Measurements from ENCODE around the gene THSD4.
A peak's percentile ranks its signal among the peaks of the same experiment; 100 is the strongest.
"Not testable (repeated sequence)": the region's sequence is repeated elsewhere in the genome, so short reads cannot be mapped to it uniquely, and the experiment has no call there.

The THSD4 gene

DNA sequence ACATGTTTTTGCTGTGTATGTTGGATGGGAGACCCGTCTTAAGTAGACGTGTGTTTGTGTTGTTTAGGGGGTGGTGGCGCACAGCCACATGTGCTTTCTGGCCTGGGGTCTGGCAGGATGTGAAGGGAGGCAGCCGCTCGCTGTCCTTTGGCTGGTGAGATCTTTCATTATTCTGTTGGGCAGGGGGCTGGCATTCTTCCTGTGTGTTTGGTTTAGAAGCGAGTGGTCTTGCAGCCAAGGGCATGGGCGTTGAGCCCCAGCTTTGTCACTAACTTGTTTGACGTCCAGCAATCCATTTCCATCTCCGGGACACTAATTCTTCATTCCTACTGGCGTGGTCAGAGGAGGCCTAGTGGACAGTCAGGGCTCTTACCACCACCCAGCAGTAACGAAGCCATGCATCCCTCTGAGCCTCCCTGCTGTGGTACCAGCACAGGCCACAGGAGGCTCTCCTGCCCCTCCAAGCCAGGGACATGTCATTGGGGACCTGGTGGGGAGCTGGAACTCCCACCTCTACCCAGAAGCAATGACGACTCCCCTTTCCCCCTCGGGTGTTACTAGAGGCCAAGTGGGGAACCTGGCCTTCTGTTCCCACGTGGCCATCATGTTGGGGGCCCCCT lies 10.7 kb downstream of the THSD4 start:
- H3K27ac ChIP-seq (ENCODE audit: low read depth, low read length): peak overlapping the region; percentile 28
- H3K36me3 ChIP-seq (ENCODE audit: insufficient read depth, low read length): no peaks in the 10 kb centered on the region
- H3K4me3 ChIP-seq (ENCODE audit: low read depth in 1 of 2, low read length in 2 of 2): no peak overlapping the region
- peaks cover 14% of the 10 kb centered on the region for H3K4me1 ChIP-seq (ENCODE audit: insufficient read depth, low read length)
- no peaks in the 10 kb centered on the region for H3K27me3 ChIP-seq (ENCODE audit: control insufficient read depth in 1 of 2, insufficient read depth in 2 of 2, low read length in 2 of 2)
- no peak overlapping the region for H3K9ac ChIP-seq (ENCODE audit: low read length)
- no peaks in the 10 kb centered on the region for H3K9me3 ChIP-seq (ENCODE audit: low read length)

DNA sequence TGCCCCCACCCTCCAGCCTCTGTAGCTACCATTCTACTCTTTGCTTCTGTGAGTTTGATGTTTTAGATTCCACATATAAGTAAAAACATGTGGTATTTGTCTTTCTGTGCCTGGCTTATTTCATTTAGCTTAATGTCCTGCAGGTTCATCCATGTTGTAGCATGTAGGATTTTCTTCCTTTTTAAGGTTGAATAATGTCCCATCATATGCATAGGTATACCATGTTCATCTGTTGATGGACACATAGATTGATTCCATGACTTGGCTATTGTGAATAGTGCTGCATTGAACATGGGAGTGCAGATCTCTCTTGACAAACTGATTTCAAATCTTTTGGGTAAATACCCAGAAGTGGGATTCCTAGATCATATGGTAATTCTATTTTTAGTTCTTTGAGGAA lies 11.8 kb downstream of the THSD4 start:
- H3K4me3 ChIP-seq (ENCODE audit: low read depth in 1 of 2, low read length in 2 of 2): no peak overlapping the region
- H3K4me1 ChIP-seq (ENCODE audit: insufficient read depth, low read length): peaks cover 14% of the 10 kb centered on the region
- H3K27ac ChIP-seq (ENCODE audit: low read depth, low read length): no peak overlapping the region
- H3K27me3 ChIP-seq (ENCODE audit: control insufficient read depth in 1 of 2, insufficient read depth in 2 of 2, low read length in 2 of 2): no peaks in the 10 kb centered on the region
- H3K9me3 ChIP-seq (ENCODE audit: low read length): no peaks in the 10 kb centered on the region
- H3K9ac ChIP-seq (ENCODE audit: low read length): no peak overlapping the region
- no peaks in the 10 kb centered on the region for H3K36me3 ChIP-seq (ENCODE audit: insufficient read depth, low read length)

- not testable (repeated sequence) for H3K27me3 ChIP-seq (ENCODE audit: control insufficient read depth in 1 of 2, insufficient read depth in 2 of 2, low read length in 2 of 2); H3K36me3 ChIP-seq (ENCODE audit: insufficient read depth, low read length); H3K9me3 ChIP-seq (ENCODE audit: low read length); H3K9ac ChIP-seq (ENCODE audit: low read length); H3K27ac ChIP-seq (ENCODE audit: low read depth, low read length); H3K4me3 ChIP-seq (ENCODE audit: low read depth in 1 of 2, low read length in 2 of 2)
- H3K4me1 ChIP-seq (ENCODE audit: insufficient read depth, low read length): peaks cover 14% of the 10 kb centered on the region
Measured at GRCh38 chr15:71128159-71128558, 12.9 kb downstream of the THSD4 start.

GRCh38 chr15:71128939-71129562 lies 13.8 kb downstream of the THSD4 start:
- Histone ChIP-seq H3K9ac (ENCODE audit: low read length) (no peak overlapping the region), H3K4me3 (ENCODE audit: low read depth in 1 of 2, low read length in 2 of 2) (no peak overlapping the region), H3K36me3 (ENCODE audit: insufficient read depth, low read length) (no peaks in the 10 kb centered on the region), H3K9me3 (ENCODE audit: low read length) (no peaks in the 10 kb centered on the region), H3K4me1 (ENCODE audit: insufficient read depth, low read length) (peaks cover 14% of the 10 kb centered on the region), H3K27me3 (ENCODE audit: control insufficient read depth in 1 of 2, insufficient read depth in 2 of 2, low read length in 2 of 2) (no peaks in the 10 kb centered on the region), H3K27ac (ENCODE audit: low read depth, low read length) (no peak overlapping the region)

DNA sequence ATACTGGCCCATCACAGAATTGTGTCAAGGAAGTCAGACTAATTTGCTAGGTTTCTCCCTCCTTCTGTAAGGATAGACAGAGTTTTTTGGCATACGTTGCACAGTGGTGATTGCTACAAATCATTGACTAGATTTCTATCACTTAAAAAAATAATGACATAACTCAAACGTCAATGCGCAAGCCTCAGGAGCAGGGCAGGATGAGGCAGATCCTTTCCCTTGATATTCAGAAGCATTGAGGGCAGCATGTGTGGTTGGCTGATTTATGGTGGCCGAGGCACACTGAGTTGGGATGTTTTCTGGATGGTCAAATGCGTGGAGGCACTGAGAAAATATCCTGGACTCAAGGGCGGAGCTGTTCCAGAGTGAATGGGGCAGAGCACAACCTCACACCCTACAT lies 14.4 kb downstream of the THSD4 start:
- Histone ChIP-seq H3K9me3 (ENCODE audit: low read length) (no peaks in the 10 kb centered on the region), H3K27ac (ENCODE audit: low read depth, low read length) (no peak overlapping the region), H3K4me3 (ENCODE audit: low read depth in 1 of 2, low read length in 2 of 2) (no peak overlapping the region), H3K27me3 (ENCODE audit: control insufficient read depth in 1 of 2, insufficient read depth in 2 of 2, low read length in 2 of 2) (no peaks in the 10 kb centered on the region), H3K4me1 (ENCODE audit: insufficient read depth, low read length) (peaks cover 13% of the 10 kb centered on the region), H3K36me3 (ENCODE audit: insufficient read depth, low read length) (no peaks in the 10 kb centered on the region), H3K9ac (ENCODE audit: low read length) (no peak overlapping the region)

DNA sequence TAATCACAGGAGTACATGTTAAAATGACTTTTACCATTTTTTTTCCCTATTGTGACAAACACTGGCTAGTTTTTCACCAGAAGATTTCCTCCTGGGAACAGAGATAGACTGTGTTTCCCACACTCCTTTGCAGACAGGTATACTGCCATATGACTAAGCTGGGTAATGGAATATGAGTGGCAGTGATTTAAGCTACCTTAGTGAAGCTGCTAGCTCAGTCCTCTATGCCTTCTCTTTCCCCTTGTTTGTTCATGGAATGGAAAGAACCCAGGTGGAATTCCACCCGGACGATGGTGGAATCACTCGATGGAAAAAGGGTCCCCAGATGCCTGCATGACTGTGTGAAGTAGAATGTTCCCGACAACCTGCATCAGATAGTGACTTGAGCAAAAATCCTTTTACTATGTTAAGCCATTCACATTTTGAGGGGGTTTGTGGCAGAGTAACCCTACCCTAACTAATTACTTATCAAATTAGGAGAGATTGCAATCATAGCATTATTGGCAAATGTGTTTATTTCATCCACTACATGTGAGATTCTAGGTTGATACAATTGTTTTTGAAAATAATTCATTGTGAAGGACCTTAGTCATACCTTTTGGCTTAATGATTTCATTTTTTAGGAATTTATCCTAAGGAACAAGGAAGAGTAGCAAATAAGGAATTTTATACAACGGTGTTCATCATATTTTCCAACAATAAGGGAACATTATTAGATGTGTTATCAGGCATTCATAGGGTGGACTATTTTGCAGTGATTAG lies 16.5 kb downstream of the THSD4 start:
- Histone ChIP-seq H3K9me3 (ENCODE audit: low read length) (no peaks in the 10 kb centered on the region), H3K9ac (ENCODE audit: low read length) (no peak overlapping the region), H3K27ac (ENCODE audit: low read depth, low read length) (no peak overlapping the region), H3K27me3 (ENCODE audit: control insufficient read depth in 1 of 2, insufficient read depth in 2 of 2, low read length in 2 of 2) (no peaks in the 10 kb centered on the region), H3K4me1 (ENCODE audit: insufficient read depth, low read length) (no peaks in the 10 kb centered on the region), H3K4me3 (ENCODE audit: low read depth in 1 of 2, low read length in 2 of 2) (no peak overlapping the region), H3K36me3 (ENCODE audit: insufficient read depth, low read length) (no peaks in the 10 kb centered on the region)

GRCh38 chr15:71133747-71134472 lies 18.6 kb downstream of the THSD4 start:
- Histone ChIP-seq H3K4me1 (ENCODE audit: insufficient read depth, low read length) (no peaks in the 10 kb centered on the region), H3K27ac (ENCODE audit: low read depth, low read length) (no peak overlapping the region), H3K9me3 (ENCODE audit: low read length) (no peaks in the 10 kb centered on the region), H3K9ac (ENCODE audit: low read length) (no peak overlapping the region), H3K27me3 (ENCODE audit: control insufficient read depth in 1 of 2, insufficient read depth in 2 of 2, low read length in 2 of 2) (no peaks in the 10 kb centered on the region), H3K4me3 (ENCODE audit: low read depth in 1 of 2, low read length in 2 of 2) (no peak overlapping the region), H3K36me3 (ENCODE audit: insufficient read depth, low read length) (no peaks in the 10 kb centered on the region)

DNA sequence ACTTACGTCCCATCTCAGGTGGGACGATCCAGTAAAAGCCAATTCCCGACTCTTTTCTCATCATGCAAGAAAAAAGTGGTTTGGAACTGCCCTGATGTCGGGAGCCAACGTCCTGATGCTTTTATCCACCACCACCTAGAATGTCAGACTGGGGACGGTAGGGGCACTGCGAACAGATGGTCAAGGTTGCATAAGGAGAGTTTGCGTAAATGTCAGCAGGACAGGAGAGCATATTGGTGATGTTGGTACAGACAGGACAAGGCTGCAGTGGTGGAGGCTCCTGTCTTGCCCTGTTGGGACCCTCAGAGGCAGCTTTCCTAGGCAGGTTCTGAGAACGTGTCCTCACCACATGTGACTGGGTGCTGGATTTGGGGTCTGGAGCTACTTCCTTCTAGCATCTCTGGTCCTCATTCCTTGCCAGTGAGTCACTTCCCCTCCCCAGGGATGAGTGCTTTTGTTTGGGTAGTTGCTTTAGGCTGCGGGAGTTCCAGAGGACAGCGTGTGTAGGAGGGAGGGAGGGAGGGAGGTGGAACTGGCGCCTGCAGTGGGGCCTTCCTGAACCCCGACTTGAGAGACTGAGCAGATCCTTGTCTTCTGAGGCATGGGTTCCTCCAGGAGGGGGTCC lies 21.0 kb downstream of the THSD4 start:
- no peak overlapping the region for H3K9ac ChIP-seq (ENCODE audit: low read length)
- H3K27me3 ChIP-seq (ENCODE audit: control insufficient read depth in 1 of 2, insufficient read depth in 2 of 2, low read length in 2 of 2): no peaks in the 10 kb centered on the region
- no peak overlapping the region for H3K4me3 ChIP-seq (ENCODE audit: low read depth in 1 of 2, low read length in 2 of 2)
- no peaks in the 10 kb centered on the region for H3K4me1 ChIP-seq (ENCODE audit: insufficient read depth, low read length)
- H3K27ac ChIP-seq (ENCODE audit: low read depth, low read length): no peak overlapping the region
- H3K9me3 ChIP-seq (ENCODE audit: low read length): no peaks in the 10 kb centered on the region
- H3K36me3 ChIP-seq (ENCODE audit: insufficient read depth, low read length): no peaks in the 10 kb centered on the region

GRCh38 chr15:71136793-71137518 lies 21.7 kb downstream of the THSD4 start:
- Histone ChIP-seq H3K4me3 (ENCODE audit: low read depth in 1 of 2, low read length in 2 of 2) (no peak overlapping the region), H3K9ac (ENCODE audit: low read length) (no peak overlapping the region), H3K27ac (ENCODE audit: low read depth, low read length) (no peak overlapping the region), H3K9me3 (ENCODE audit: low read length) (no peaks in the 10 kb centered on the region), H3K4me1 (ENCODE audit: insufficient read depth, low read length) (no peaks in the 10 kb centered on the region), H3K27me3 (ENCODE audit: control insufficient read depth in 1 of 2, insufficient read depth in 2 of 2, low read length in 2 of 2) (no peaks in the 10 kb centered on the region), H3K36me3 (ENCODE audit: insufficient read depth, low read length) (no peaks in the 10 kb centered on the region)

DNA sequence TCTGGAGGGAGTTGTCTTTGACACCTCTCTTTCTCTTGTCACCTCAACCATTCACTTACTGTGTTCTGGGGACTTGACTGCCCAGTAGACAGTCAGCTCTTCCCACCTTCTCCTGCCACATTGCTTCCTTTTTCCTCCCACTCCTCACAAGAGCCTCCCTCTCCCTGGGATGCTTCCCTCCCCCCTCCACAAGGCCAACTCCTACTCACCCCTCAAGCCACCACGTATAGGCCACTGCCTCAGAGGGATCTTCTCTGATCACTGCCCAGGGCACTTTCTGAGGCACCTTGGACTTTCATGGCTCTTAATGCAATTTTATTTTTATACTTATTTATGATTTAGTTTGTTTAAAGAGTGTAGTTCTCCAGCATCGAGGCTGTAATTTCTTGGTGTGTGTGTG lies 23.2 kb downstream of the THSD4 start:
- no peaks in the 10 kb centered on the region for H3K4me1 ChIP-seq (ENCODE audit: insufficient read depth, low read length)
- no peaks in the 10 kb centered on the region for H3K9me3 ChIP-seq (ENCODE audit: low read length)
- H3K27me3 ChIP-seq (ENCODE audit: control insufficient read depth in 1 of 2, insufficient read depth in 2 of 2, low read length in 2 of 2): no peaks in the 10 kb centered on the region
- H3K27ac ChIP-seq (ENCODE audit: low read depth, low read length): no peak overlapping the region
- no peaks in the 10 kb centered on the region for H3K36me3 ChIP-seq (ENCODE audit: insufficient read depth, low read length)
- no peak overlapping the region for H3K9ac ChIP-seq (ENCODE audit: low read length)
- no peak overlapping the region for H3K4me3 ChIP-seq (ENCODE audit: low read depth in 1 of 2, low read length in 2 of 2)

Measured in muscle layer of colon (tissue), 2 donors.